Activated naive CD4-positive, alpha-beta T cell treated with anti-CD3 and anti-CD28 coated beads, Interleukin-2, amount 50 U/mL, for 24 hours (primary cell): ENCODE results near the gene CNTN4.
"Not testable (repeated sequence)": the region's sequence is repeated elsewhere in the genome, so short reads cannot be mapped to it uniquely, and the experiment has no call there.

Source experiments
- H3K27ac Mint-ChIP-seq: one replicate; pipeline ENCODE4 v1.8.0; 2021; ENCODE audit warnings: mild to moderate bottlenecking, mixed read lengths
- H3K27me3 Mint-ChIP-seq: one replicate; pipeline ENCODE4 v1.8.0; 2021; ENCODE audit warnings: mixed read lengths
- H3K36me3 Mint-ChIP-seq: one replicate; pipeline ENCODE4 v1.8.0; 2021; ENCODE audit warnings: mixed read lengths
- H3K4me1 Mint-ChIP-seq: one replicate; pipeline ENCODE4 v1.8.0; 2021; ENCODE audit warnings: mixed read lengths
- H3K4me3 Mint-ChIP-seq: one replicate; pipeline ENCODE4 v1.8.0; 2021; ENCODE audit warnings: mild to moderate bottlenecking, mixed read lengths
- H3K9me3 Mint-ChIP-seq: one replicate; pipeline ENCODE4 v1.8.0; 2021; ENCODE audit warnings: mixed read lengths

The CNTN4 gene

DNA sequence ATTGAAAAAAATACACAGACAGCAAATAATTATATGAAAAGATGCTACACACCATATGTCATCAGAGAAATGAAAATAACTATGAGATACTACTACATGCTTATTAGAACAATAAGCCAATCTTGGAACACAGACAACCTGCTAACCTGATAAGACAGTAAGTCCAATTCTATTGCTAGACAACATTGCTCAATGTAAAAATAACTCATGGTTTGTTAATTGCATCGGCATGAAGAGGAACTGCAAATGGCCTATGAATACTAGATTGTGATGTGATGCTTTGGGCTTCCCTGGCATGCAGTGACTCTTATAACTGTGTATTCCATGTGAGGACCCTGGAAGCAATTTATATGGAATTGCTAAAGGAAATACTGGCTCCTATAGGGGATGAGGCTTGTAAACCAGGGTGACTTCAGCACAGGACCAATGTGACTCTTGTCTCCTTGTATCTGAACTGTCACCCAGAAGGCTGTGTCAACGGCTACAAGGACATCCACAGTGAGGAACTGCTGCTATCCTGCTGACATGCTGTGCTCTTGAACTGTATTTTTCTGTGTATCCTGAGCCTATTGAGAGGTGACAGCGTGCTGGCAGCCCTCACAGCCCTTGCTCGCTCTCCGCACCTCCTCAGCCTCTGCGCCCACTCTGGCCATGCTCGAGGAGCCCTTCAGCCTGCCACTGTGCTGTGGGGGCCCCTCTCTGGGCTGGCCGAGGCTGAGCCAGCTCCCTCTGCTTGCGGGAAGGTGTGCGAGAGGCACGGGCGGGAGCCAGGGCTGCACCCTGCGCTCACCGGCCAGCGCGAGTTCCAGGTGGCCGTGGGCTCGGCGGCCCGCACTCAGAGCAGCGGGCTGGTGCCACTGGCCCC is 385.7 kb downstream of the CNTN4 start:
- Mint-ChIP-seq H3K9me3 (no peaks in the 10 kb centered on the region), H3K27ac (no peak overlapping the region), H3K27me3 (peaks cover 2% of the 10 kb centered on the region), H3K4me3 (no peak overlapping the region), H3K36me3 (no peaks in the 10 kb centered on the region), H3K4me1 (no peaks in the 10 kb centered on the region)

DNA sequence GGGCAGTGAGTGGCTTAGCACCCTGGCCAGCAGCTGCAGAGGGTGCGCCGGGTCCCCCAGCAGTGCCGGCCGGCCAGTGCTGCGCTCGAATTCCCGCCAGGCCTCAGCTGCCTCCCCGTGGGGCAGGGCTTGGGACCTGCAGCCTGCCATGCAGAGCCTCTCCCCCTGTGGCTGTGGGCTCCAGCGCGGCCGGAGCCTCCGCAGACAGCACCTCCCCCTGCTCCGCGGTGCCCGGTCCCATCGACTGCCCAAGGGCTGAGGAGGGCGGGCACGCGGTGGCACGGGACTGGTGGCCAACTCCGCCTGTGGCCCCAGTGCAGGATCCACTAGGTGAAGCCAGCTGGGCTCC is 386.3 kb downstream of the CNTN4 start:
- H3K36me3 Mint-ChIP-seq, result no peaks in the 10 kb centered on the region
- H3K4me1 Mint-ChIP-seq, result no peaks in the 10 kb centered on the region
- no peak overlapping the region for H3K27ac Mint-ChIP-seq
- H3K4me3 Mint-ChIP-seq, result no peak overlapping the region
- H3K9me3 Mint-ChIP-seq, result no peaks in the 10 kb centered on the region
- H3K27me3 Mint-ChIP-seq, result peaks cover 2% of the 10 kb centered on the region

DNA sequence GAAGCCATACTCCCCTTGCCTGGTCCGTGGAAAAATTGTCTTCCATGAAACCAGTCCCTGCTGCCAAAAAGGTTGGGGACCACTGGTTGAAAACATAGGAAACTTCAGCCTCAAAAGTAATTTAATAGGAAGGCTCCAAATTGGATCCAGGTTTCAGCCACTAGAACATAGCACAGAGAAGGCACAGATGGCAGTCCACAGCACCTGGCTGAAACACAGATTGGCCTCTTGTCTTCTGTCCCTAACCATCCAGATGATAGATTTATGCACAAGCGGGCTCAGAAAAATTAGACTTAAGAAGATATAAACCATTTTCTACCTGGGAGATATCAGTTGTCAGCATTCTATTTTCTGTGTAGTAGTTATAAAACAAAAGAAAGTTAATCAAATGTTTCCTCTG is 397.1 kb downstream of the CNTN4 start:
- H3K4me3 Mint-ChIP-seq, result no peak overlapping the region
- H3K36me3 Mint-ChIP-seq, result no peaks in the 10 kb centered on the region
- H3K9me3 Mint-ChIP-seq, result no peaks in the 10 kb centered on the region
- H3K4me1 Mint-ChIP-seq, result no peaks in the 10 kb centered on the region
- peaks cover 1% of the 10 kb centered on the region for H3K27me3 Mint-ChIP-seq
- no peak overlapping the region for H3K27ac Mint-ChIP-seq

DNA sequence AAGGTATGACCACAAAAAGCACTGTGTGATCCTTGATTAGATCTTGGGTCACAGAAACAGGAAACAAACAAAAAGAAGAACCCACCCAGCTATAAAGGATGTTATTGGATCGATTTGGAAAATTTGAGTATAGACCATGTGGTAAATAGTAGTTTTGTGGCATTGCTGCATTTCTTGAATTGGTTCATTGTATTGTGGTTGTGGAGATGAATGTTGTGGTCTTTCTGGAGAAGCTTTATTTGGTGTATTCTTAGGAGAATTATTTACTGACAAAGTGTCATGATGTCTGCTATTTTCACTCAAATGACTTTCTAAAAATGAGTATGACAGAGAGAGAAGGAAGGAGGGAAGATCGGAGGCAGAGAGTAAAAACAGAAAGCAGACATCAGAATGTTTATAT is 406.2 kb downstream of the CNTN4 start:
- H3K4me1 Mint-ChIP-seq, result no peaks in the 10 kb centered on the region
- no peak overlapping the region for H3K27ac Mint-ChIP-seq
- H3K9me3 Mint-ChIP-seq, result no peaks in the 10 kb centered on the region

DNA sequence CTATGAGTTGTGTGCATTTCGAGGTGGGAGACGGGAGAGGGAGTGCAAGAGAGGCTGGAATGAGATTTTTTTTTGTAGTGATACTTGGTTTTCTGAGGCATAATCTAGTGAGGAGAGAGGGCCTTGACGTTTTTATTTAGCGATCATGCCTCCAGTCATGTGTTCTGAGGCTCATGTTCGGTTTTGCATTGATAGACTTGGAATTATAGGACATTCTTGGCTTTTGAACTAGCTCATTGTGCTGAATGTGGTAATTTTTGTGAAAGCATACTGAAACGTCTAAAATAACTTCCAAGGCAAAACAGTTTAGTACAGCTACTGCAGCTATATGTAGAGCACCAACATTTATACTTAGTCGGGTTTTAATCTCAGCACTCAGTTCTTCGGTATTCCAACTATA is 408.1 kb downstream of the CNTN4 start:
- no peak overlapping the region for H3K4me3 Mint-ChIP-seq
- peaks cover 2% of the 10 kb centered on the region for H3K27me3 Mint-ChIP-seq
- no peaks in the 10 kb centered on the region for H3K4me1 Mint-ChIP-seq
- no peaks in the 10 kb centered on the region for H3K36me3 Mint-ChIP-seq
- no peaks in the 10 kb centered on the region for H3K9me3 Mint-ChIP-seq
- no peak overlapping the region for H3K27ac Mint-ChIP-seq

More for the DNA sequence above, 406.2 kb downstream of the CNTN4 start:
- H3K36me3 Mint-ChIP-seq, result no peaks in the 10 kb centered on the region
- H3K4me3 Mint-ChIP-seq, result no peak overlapping the region
- peaks cover 3% of the 10 kb centered on the region for H3K27me3 Mint-ChIP-seq

DNA sequence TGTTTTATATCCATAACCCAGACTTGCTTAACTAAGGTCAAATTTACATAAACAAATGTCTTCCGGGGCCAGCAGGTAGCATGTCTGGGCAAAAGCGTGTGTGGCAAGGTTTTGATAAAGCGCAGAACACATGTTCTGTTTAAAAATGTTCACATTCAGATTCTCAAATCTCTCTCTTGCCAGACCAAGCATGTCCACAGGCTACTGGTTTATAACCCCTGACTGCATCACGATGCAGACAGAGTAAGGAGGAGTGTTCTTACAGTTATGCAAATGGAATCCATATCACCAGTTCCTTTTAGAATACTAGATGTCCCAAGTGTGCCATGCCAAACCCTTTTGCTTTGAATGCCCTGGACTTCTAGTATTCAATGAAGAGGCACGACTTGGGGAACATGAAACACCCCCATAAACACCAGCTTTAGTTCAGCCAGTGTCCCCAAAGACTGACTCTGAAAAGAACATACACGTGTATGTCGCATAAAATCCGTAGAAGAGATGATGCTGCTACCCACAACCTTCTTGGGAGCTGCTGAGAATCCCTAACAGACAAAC is 412.0 kb downstream of the CNTN4 start:
- Mint-ChIP-seq H3K9me3 (no peaks in the 10 kb centered on the region), H3K36me3 (no peaks in the 10 kb centered on the region), H3K27me3 (peaks cover 2% of the 10 kb centered on the region), H3K27ac (no peak overlapping the region), H3K4me3 (no peak overlapping the region), H3K4me1 (no peaks in the 10 kb centered on the region)

DNA sequence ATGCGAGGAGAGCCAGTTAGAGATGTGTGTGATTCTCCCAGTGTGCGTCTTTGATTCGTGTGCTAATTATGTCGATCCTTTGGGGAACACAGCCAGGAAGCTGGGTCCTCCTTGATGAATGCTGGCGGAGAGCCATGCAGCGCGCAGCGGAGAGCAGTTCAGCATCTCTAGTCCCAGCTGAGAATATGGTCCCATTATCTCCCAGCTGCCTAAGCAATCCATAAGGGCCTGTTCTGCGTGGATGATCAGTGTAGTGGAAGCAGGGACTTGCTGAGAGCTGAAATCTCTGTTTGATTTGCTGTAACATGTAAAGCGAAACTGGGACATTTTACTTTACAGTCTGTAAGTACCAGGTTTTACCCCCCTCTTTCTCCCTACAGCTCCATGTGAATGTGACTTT is 412.7 kb downstream of the CNTN4 start:
- H3K4me1 Mint-ChIP-seq, result no peaks in the 10 kb centered on the region
- H3K27ac Mint-ChIP-seq, result no peak overlapping the region
- H3K27me3 Mint-ChIP-seq, result peaks cover 2% of the 10 kb centered on the region
- H3K9me3 Mint-ChIP-seq, result no peaks in the 10 kb centered on the region
- H3K36me3 Mint-ChIP-seq, result no peaks in the 10 kb centered on the region
- no peak overlapping the region for H3K4me3 Mint-ChIP-seq

DNA sequence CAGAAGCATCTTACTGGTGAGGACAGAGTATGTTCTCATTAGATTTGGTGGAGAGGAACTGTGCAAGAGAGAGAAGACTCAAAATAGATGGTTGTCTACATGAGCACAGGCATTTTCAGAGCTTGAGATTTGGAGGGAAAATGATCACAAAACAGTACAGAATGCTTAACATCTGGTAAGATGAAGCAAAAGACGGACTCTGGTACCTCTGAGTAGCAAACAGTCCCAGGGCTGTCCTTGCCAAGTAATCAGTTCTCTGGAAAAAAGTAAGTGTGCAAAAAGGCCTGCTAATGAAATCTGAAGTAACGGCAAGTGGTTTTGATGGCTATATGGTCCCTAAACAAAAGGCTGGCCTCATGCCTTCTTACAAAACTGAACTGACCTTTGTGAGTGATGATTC is 414.2 kb downstream of the CNTN4 start:
- H3K27me3 Mint-ChIP-seq, result no peaks in the 10 kb centered on the region
- H3K9me3 Mint-ChIP-seq, result no peaks in the 10 kb centered on the region
- H3K36me3 Mint-ChIP-seq, result no peaks in the 10 kb centered on the region
- no peaks in the 10 kb centered on the region for H3K4me1 Mint-ChIP-seq
- no peak overlapping the region for H3K4me3 Mint-ChIP-seq
- H3K27ac Mint-ChIP-seq, result no peak overlapping the region

DNA sequence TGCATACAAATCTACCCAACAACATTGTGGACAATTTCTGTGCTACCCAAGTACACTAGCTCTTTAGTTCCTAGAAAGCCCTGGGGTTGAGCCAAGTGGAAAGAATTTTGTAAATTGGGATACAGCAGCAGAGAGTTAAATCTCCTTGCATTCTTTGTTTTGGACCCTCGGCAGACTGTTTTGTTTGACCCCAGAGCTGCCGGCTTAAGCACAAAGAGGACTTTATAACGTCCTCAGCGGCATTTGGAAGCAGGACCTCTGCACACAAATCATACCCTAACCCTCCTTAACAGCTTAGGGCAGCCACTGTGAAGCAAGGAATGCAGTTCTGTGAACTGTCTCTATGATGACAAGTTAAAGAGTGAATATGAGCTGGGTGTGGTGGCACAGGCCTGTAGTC is 415.3 kb downstream of the CNTN4 start:
- Mint-ChIP-seq H3K4me1 (no peaks in the 10 kb centered on the region), H3K4me3 (no peak overlapping the region), H3K9me3 (no peaks in the 10 kb centered on the region), H3K36me3 (no peaks in the 10 kb centered on the region), H3K27me3 (no peaks in the 10 kb centered on the region), H3K27ac (no peak overlapping the region)

DNA sequence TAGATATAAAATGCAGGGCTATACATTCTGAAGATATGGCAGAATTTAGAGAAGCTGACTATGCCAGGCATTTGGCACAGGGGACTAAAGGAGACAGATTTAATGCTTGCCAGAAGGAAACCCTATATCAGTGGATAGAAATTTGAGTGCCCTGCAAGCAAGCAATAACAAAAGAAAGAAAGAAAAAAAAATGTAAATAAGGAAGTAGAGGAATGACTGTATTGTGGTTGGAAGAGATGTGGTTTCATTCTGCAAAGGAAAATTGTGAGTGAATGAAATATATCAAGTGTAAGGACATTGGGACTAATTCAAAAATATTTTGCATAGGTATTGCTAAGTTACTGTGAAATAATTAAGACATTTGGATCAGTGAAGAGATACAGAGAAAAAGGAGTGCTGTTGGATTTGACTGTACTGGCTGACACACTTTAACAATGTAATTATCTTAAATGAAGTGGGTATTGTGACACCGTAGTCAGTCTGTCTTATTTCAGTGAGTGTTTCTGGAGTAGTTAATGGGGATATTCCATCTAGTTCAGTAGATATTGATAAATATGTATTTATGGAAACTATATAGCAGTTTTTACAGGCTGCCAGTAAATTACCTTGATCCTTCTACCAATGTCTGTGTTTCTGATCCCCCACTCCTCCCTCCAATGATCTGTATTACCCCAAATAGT is 418.2 kb downstream of the CNTN4 start:
- Mint-ChIP-seq H3K4me1 (no peaks in the 10 kb centered on the region), H3K4me3 (no peak overlapping the region), H3K36me3 (no peaks in the 10 kb centered on the region), H3K9me3 (no peaks in the 10 kb centered on the region), H3K27ac (no peak overlapping the region), H3K27me3 (peaks cover 1% of the 10 kb centered on the region)

DNA sequence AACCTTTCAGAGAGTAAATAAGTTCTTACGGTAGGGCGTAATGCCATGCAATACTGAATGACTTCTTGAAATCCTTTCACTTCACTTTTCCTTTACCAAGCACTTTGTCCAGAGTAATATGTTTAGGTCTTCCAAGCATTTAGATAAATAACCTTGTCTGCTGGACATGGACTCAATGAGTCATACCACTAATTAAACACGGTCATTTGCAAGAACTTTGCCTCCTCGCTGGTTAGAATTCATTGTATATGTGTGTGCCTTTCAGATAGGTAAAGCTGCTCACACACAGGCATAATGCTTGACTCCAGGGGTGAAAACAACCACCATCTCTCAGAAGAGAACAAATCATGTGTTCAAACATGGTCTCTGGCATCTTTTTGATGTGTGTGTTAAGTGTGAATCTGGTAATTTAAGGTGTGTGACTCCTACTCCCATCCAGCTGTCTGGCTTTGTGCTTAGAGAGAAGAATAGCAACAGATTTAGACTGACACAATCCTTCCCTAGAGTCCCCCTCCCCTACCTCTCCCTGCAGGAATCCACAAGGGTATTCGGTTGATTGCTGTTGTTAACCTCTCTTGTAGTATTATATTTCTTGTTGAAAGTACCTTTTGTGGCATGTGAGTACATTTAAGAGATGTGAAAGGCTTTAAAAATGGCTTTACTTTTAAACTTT is 419.0 kb downstream of the CNTN4 start:
- no peaks in the 10 kb centered on the region for H3K36me3 Mint-ChIP-seq
- H3K9me3 Mint-ChIP-seq, result no peaks in the 10 kb centered on the region
- H3K27me3 Mint-ChIP-seq, result peaks cover 1% of the 10 kb centered on the region

DNA sequence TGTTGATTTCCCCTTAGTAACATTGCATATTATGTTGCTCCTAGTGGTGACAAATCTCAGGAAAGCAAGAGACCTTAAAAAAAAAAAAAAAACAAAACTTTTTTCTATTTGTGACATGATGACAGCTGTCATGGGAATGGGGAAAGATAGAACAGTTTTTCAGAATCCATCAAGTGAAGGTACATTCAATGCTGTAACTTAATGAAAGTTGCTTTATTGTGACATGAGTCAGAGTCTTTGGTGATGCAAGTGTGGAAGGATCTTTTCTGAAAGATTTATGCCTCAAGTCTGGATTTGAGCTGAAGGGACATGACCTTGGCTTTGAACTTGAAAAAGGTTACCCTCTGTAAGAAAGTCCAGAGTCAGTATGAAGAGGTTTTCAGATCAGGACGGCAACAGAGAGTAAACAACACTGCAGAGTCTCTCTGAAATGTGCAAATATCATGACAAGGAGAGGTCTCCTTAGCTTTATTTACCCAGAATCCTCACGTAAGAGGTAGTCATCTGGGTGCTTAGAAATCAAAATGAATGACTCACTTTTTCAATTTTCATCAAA is 424.7 kb downstream of the CNTN4 start:
- Mint-ChIP-seq H3K4me1 (no peaks in the 10 kb centered on the region), H3K27ac (no peak overlapping the region)

More for the DNA sequence above, 419.0 kb downstream of the CNTN4 start:
- H3K4me1 Mint-ChIP-seq, result no peaks in the 10 kb centered on the region
- H3K27ac Mint-ChIP-seq, result no peak overlapping the region
- H3K4me3 Mint-ChIP-seq, result no peak overlapping the region

DNA sequence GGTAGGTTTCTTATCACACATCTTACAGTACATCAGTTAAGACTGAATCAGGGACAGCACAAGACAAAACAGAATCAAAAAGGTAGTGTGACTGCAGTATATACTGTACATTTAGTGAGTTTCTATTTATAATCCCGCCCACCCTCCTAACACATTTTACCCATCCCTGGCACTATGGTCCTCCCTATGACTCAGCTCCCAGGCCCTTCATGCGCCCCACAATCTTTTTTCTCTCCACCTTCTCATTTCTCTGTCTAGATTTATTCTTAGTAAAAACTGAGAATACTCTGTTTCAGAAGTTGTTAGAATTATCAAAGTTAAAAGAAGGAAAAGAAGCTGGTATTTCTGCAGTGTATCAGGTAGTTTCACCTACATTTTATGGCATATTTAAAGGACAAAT is 427.3 kb downstream of the CNTN4 start:
- H3K36me3 Mint-ChIP-seq, result no peaks in the 10 kb centered on the region
- H3K9me3 Mint-ChIP-seq, result peaks cover 4% of the 10 kb centered on the region
- H3K4me1 Mint-ChIP-seq, result no peaks in the 10 kb centered on the region
- H3K27ac Mint-ChIP-seq, result no peak overlapping the region
- no peak overlapping the region for H3K4me3 Mint-ChIP-seq
- H3K27me3 Mint-ChIP-seq, result peaks cover 3% of the 10 kb centered on the region

More for the DNA sequence above, 424.7 kb downstream of the CNTN4 start:
- H3K9me3 Mint-ChIP-seq, result peaks cover 4% of the 10 kb centered on the region
- no peak overlapping the region for H3K4me3 Mint-ChIP-seq
- no peaks in the 10 kb centered on the region for H3K36me3 Mint-ChIP-seq
- H3K27me3 Mint-ChIP-seq, result peaks cover 4% of the 10 kb centered on the region

DNA sequence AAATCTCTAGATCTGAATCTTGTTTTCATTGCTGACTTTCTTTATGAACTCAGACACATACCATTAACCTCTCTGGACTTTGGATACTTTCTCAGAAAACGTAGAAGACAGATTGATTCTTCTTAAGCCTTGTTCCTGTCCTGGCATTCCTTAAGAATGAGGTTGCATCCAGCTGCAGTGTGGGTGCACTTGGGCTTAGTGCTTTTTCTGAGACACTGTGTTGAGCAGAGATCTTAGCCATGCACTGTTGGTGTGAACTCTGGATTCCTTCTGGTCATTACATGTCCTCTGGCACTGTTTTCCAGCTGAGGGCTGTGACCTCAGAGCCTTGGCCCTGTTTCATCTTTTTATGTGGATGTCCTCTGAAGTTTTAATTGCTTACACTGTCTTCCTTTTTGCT is 428.3 kb downstream of the CNTN4 start:
- peaks cover 3% of the 10 kb centered on the region for H3K27me3 Mint-ChIP-seq
- H3K9me3 Mint-ChIP-seq, result peaks cover 4% of the 10 kb centered on the region
- H3K27ac Mint-ChIP-seq, result no peak overlapping the region
- H3K36me3 Mint-ChIP-seq, result no peaks in the 10 kb centered on the region
- no peaks in the 10 kb centered on the region for H3K4me1 Mint-ChIP-seq
- H3K4me3 Mint-ChIP-seq, result no peak overlapping the region

DNA sequence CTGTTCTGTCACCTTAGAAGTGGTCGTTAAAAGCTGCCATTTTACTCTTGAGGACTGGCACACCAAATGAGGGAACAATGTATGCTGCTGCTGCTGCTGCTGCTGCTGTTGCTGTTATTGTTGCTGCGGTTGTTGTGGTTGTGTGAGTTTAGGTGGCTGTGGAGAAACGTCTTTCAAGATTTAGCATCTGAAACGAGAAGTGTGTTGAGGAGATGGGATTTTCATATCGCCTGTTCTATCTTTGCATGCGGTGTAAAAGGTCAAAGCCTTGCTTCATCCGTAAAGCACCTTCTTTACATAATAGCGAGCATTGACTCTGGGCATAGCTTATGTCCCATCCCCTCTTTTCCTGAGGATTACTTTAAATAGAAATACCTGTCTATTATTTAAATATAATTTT is 428.7 kb downstream of the CNTN4 start:
- not testable (repeated sequence) for H3K27ac Mint-ChIP-seq, H3K4me1 Mint-ChIP-seq

DNA sequence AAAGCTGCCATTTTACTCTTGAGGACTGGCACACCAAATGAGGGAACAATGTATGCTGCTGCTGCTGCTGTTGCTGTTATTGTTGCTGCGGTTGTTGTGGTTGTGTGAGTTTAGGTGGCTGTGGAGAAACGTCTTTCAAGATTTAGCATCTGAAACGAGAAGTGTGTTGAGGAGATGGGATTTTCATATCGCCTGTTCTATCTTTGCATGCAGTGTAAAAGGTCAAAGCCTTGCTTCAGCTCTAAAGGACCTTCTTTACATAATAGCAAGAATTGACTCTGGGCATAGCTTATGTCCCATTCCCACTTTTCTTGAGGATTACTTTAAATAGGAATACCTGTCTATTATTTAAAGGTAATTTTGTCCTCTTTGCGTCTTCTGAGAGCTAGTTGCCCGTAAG is 436.1 kb downstream of the CNTN4 start:
- not testable (repeated sequence) for H3K4me3 Mint-ChIP-seq, H3K9me3 Mint-ChIP-seq, H3K27me3 Mint-ChIP-seq, H3K36me3 Mint-ChIP-seq, H3K27ac Mint-ChIP-seq, H3K4me1 Mint-ChIP-seq

More for the DNA sequence above, 428.7 kb downstream of the CNTN4 start:
- not testable (repeated sequence) for H3K36me3 Mint-ChIP-seq, H3K9me3 Mint-ChIP-seq, H3K27me3 Mint-ChIP-seq, H3K4me3 Mint-ChIP-seq
